GM19035 (cell line): Measurements from ENCODE around the gene NECAB2.

Experiments
- ATAC-seq: cut with Tn5 transposase; IDR thresholded peaks from one replicate; pipeline ENCODE4 v1.9.1; 2021; ENCODE audit not compliant: unreplicated experiment

Gene NECAB2

GRCh38 chr16:83951544-83951943 lies 16.5 kb upstream of the NECAB2 start:
- no peak for ATAC-seq

- ATAC-seq, result no peak
These were observed 15.5 kb upstream of the NECAB2 start for GRCh38 chr16:83952587-83952939.

GRCh38 chr16:83952940-83953795 lies 14.9 kb upstream of the NECAB2 start, which contains the start of gene OSGIN1:
TSS of gene OSGIN1 (plus strand) at chr16:83953240. CDS start at chr16:83957672, 4,432 bp downstream.
- peak; percentile 70 for ATAC-seq

- ATAC-seq, result no peak
These were observed 14.1 kb upstream of the NECAB2 start for GRCh38 chr16:83953796-83954576.

- no peak for ATAC-seq
These were observed 13.4 kb upstream of the NECAB2 start for GRCh38 chr16:83954577-83955016.

- ATAC-seq, result no peak
These were observed 12.6 kb upstream of the NECAB2 start for GRCh38 chr16:83955218-83956130.

GRCh38 chr16:83956336-83957289 lies 11.4 kb upstream of the NECAB2 start:
- peak; percentile 66 for ATAC-seq

GRCh38 chr16:83957296-83957855 lies 10.7 kb upstream of the NECAB2 start:
- no peak for ATAC-seq

- ATAC-seq, result no peak
These were observed 9.8 kb upstream of the NECAB2 start for GRCh38 chr16:83958137-83958845.

- ATAC-seq, result no peak
These were observed 9.0 kb upstream of the NECAB2 start for GRCh38 chr16:83958846-83959565.

- ATAC-seq, result no peak
These were observed 8.2 kb upstream of the NECAB2 start for GRCh38 chr16:83959656-83960434.

GRCh38 chr16:83960521-83961249 lies 7.4 kb upstream of the NECAB2 start:
- ATAC-seq, result no peak

GRCh38 chr16:83961591-83961990 lies 6.5 kb upstream of the NECAB2 start:
- ATAC-seq, result no peak

GRCh38 chr16:83963277-83964119 lies 4.5 kb upstream of the NECAB2 start:
- ATAC-seq, result no peak

GRCh38 chr16:83964684-83965443 lies 3.2 kb upstream of the NECAB2 start:
- no peak for ATAC-seq
